Kasumi-1 (cell line): ENCODE results near the gene HS1BP3.

Experiments used
- DNase-seq, 2 experiments: peaks; one replicate each; lab custom pipeline; 2025; lab: John Stamatoyannopoulos, UW

HS1BP3 gene

GRCh38 chr2:20570249-20570648, 80.6 kb downstream of the HS1BP3 start:
- DNase-seq, result no peak

GRCh38 chr2:20569464-20570223, 81.3 kb downstream of the HS1BP3 start:
- no peak for DNase-seq

GRCh38 chr2:20568501-20569463, 82.1 kb downstream of the HS1BP3 start:
- no peak for DNase-seq

- DNase-seq, result no peak
Observed at GRCh38 chr2:20567926-20568179, 83.0 kb downstream of the HS1BP3 start.
